T-helper 9 cell (primary cell): Measurements from ENCODE around the gene ARHGAP35.
"Not testable (repeated sequence)": the region's sequence is repeated elsewhere in the genome, so short reads cannot be mapped to it uniquely, and the experiment has no call there.

Experiments
- DNase-seq: peaks from one replicate; pipeline ENCODE4 v3.0.0-alpha.2; 2020

The ARHGAP35 gene

DNA sequence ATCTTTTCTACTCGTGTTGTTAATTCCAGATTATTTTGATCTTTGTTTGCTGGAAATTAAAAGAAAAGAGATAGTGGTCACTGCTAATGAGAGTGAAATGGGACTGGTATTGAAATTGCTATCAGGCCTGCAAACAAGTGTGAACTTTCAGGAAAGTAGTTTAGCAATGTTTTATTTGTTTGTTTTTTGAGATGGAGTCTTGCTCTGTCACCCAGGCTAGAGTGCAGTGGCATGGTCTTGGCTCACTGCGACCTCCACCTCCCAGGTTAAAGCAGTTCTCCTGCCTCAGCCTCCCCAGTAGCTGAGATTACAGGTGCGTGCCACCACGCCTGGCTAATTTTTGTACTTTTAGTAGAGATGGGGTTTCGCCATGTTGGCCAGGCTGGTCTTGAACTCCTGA is 10.4 kb downstream of the ARHGAP35 start:
- DNase-seq = not testable (repeated sequence)

DNA sequence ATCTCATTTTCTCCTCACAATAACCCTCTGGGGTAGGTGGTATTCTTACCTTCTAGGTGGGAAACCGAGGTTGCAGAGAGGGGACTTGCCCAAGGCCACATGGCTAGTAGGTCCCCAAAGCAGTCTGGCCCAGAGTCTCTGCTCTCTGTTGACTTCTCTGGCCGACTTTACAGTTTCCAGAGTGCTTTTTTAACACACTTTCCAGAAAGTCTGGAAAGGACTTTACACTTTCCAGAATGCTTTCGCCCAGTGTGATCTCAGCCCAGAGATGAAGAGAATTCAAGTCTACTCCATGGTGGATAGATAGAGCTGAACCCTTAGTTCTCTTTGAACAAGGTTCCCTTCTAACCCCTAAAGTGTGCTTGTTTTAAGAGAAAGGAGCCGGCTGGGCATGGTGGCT is 12.2 kb downstream of the ARHGAP35 start:
- DNase-seq = no peak

DNA sequence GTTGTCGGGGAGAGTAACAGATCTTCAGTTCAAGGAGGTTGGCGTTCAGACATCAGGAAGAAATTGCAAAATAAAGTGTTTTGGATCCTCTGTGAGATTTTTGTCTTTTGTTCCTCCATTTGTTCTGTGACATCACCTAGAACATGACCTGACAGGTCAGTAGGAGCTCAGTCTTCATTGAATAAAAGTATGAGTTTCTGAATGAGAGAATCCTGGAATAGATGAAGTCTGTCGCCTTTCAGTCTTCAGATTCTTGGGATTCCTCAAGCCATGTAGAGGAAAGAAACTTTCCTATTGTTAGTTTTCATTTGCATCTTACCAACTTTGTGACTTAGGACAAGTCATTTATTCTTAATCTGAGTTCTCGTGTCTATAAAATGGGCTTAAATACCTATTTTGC is 14.4 kb downstream of the ARHGAP35 start:
- DNase-seq = no peak

DNA sequence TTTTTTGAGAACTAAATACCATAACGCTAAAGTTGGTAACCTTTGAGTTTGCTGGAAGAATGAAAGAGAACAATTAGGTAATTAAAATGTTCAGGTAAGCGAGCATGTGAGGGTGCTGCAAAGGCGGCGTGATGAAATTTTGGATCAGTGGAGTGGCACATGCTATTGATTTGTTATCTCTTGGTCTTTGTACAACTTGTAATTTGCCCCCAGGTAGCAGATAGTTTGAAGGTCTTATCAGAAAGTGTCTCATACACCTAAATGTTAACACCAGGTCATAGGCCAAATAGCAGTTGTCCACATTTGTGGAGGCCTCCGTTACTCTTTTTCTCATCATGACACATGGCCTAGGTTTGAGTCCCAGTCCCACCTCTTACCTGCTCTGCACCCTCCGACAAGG is 14.9 kb downstream of the ARHGAP35 start:
- no peak for DNase-seq

DNA sequence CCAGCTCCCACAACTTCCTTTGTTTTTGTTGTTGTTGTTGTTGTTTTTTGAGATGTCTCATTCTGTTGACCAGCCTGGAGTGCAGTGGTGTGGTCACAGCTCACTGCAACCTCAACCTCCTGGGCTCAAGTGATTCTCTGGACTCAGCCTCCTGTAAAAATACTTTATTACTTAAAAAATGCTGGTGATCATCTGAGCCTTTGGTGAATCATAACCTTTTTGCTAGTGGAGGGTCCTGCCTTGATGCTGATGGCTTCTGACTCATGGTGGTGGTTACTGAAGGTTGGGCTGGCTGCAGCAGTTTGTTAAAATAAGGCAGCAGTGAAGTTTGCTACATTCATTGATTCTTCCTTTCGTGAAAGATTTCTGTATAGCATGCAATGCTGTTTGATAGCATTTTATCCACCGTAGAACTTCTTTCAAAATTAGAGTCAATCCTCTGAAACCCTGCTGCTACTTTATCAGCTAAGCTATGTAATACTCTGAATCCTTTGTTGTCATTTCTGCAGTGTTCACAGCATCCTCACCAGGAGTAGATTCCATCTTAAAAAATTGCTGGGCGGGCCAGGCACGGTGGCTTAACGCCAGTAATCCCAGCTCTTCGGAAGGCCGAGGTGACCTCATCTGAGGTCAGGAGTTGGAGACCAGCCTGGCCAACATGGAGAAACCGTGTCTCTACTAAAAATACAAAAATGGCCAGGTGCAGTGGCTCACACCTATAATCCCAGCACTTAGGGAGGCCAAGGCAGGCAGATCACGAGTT is 18.0 kb downstream of the ARHGAP35 start:
- no peak for DNase-seq

DNA sequence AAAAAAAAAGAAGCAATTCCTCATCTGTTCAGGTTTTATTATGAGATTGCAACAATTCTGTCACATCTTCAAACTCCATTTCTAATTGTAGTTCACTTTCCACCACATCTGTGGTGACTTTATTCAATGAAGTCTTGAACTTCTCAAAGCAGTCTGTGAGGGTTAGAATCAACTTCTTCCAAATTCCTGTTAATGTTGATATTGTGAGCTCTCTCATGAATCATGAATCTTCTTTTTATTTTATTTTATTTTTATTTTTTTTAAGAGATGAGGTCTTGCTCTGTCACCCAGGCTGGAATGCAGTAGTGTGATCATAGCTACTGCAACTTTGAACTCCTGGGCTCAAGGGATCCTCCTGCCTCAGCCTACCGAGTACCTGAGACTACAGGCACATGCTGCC is 19.6 kb downstream of the ARHGAP35 start:
- no peak for DNase-seq

DNA sequence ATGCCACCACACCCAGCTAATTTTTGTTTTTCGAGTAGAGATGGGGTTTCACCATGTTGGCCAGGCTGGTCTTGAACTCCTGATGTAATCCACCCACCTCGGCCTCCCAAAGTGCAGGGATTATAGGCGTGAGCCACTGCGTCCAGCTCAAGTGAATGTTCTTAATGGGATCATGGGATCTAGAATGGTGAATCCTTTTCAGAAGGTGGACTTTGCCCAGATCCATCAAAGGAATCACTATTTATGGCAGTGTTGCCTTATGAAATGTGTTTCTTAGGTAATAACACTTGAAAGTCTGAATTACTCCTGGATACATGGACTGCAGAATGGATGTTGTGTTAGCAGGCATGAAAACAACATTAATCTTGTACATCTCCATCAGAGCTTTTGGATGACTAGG is 20.3 kb downstream of the ARHGAP35 start:
- DNase-seq = no peak

DNA sequence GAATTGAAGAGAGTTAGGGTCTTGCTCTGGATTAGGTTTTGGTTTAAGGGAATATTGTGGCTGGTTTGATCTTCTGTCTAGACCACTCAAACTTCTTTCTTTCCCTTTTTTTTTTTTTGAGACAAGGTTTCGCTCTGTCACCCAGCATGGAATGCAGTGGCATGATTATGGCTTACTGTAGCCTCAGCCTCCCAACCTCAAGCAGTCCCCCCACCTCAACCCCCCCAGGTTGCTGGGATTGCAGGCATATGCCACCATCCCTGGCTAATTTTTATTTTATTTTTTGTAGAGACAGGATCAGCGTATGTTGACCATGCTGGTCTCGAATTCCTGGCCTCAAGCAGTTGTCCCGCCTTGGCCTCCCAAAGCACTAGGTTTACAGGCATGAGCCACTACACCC is 21.2 kb downstream of the ARHGAP35 start:
- DNase-seq = no peak

DNA sequence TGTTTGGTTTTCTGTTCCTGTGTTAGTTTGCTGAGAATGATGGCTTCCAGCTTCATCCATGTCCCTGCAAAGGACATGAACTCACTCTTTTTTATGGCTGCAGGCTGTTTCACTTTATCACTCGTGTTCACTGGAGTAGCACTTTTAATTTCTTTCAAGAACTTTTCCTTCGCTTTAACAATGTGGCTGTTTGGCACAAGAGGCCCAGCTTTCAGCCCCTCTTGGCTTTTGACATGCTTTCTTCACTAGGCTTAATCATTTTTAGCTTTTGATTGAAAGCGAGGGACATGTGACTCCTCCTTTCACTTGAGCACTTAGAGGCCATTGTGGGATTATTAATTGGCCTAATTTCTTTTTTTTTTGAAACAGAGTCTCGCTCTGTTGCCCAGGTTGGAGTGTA is 22.0 kb downstream of the ARHGAP35 start:
- DNase-seq = not testable (repeated sequence)

DNA sequence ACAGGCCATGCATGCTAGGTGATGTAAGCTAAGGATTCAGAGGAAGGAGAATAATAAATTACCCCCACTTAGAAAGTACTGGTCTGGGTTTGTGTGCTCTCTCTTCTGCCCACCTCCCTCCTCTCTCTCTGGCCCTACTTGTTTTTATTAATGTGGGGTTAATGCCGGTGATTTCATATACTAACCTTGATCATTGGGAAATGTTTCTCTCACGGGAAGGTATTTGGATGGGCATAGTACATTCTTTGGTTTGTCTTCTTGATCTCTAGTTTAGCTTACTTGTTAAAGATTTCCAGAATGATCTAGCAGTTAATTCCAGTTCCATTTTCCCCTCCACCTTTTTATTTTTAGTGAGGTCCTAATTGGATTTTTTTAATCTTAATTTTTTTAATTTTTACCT is 24.6 kb downstream of the ARHGAP35 start:
- no peak for DNase-seq

DNA sequence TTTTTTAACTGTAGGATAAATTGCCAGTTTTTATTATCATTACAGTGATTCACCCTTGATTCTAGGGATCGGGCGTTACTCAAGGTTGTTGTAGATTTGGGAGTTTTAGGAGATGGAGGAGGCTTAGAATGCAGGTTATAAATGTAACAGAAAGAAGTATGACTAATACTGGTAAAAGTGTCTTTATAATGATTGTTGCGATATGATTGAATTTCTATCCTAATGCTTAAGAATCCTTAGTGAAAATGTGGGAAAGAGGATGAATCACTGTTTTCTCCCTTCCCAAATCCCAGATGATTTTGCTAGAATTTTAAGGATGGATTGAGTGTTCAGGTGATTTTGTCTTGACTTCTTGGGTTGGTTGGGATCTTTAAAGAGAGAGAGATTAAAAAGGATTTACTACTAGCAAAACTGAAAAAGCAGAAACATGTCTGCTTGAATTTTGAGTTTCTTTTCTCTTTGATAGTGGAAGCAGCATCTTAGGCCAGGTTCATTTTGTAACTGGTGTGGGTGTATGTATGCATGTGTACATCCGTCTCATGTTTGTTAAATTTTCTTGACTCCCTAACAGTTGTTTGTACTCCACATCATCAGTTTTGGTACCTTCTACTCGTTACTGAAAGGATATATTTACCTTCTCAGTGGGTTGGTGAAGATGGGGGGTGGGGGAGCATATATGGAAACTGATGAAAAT is 25.9 kb downstream of the ARHGAP35 start:
- no peak for DNase-seq

DNA sequence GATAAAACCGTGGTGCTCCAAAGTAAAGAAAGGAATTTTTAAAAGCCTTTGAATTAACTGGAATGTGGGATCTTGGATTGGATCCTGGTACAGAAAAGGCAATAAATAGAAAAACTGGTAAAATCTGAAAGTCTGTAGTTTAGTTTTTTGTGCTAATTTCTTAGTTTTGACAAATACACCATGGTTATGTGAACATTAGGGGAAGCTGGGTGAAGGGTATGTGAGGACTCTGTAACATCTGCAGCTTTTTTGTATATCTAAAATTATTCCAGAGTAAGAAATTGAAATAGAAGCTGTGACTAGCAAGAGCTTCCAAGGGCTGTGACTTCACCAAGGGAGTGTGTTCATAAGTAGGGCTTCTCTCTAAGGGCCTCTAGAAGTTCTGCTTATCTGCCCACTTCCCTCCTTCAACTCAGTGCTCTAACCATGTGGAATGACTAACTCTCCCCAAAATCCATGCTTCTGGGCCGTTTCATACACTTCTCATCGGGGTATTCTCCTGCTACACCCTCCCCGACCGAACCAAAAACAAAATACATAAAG is 26.5 kb downstream of the ARHGAP35 start:
- no peak for DNase-seq

DNA sequence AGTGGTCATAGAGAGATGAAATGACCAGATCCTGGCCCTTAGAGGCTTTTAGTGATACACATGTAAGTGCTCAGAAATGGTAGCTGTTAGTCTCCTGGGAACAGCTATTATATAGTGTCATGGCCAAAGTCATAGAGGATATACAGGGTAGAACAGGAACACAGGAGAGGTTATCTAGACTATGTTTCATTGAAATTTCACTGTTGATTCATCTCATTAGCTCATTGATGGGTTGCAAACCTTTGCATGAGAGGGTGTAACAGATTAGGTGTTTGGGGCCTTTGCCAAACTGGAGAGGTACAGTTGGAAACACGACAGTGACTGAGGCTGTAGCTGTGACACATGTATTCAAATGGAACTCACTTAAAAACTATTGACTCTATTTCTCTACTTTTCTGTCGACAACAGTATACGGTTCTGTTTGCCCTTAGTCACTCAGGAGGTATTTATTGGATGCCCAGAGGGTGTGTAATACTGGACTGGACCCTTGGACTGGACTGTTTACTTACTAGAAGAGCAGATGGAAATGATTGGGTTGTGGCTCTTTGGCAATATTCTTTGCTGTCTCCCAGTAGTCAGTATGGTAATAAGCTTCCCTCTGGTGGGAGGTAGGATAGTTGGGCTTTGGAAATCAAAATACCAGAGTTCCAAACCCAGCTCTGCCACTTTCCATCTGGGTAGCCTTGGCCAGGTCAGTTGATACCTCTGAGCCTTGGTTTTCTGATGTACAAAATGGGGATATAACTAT is 29.8 kb downstream of the ARHGAP35 start:
- DNase-seq = no peak

DNA sequence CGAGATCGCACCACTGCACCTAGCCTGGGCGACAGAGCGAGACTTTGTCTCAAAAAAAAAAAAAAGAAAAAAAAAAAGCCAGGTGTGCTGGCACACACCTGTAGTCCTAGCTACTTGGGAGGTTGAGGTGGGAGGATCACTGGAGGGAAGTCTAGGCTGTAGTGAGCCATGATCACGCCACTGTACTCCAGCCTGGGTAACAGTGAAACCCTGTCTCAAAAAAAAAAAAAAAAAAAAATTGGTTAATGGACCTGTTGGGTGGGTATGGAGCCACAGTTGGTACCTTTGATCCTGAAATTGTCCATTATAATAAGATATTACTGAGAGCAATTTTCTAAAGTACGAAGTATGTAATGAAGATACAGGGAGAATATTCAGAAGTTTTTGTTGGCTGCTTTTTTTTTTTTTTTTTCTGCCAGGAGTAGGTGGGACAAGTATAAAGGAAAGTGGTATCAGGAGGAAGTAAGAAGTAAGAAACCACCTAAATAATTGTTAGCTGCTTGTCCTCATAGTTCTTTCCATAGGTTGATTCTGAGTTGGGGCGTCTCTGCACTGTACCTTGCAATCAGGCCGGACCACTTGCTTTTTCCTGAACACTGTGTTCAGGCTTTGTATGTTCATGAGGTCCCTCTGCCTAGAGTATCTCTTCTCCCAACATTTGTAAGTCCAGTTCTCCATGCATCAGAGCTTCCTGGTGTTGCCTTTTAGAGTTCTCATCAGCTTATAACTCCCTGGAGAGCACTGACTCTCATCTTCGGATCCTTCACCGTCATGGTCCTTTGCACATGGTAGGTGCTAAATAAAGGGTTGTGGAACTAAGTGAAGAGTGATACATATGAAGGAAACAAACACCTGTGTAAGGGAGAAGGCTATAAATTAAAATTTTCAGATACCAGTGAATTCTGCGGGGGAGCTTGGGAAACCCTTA is 31.7 kb downstream of the ARHGAP35 start:
- DNase-seq = no peak

DNA sequence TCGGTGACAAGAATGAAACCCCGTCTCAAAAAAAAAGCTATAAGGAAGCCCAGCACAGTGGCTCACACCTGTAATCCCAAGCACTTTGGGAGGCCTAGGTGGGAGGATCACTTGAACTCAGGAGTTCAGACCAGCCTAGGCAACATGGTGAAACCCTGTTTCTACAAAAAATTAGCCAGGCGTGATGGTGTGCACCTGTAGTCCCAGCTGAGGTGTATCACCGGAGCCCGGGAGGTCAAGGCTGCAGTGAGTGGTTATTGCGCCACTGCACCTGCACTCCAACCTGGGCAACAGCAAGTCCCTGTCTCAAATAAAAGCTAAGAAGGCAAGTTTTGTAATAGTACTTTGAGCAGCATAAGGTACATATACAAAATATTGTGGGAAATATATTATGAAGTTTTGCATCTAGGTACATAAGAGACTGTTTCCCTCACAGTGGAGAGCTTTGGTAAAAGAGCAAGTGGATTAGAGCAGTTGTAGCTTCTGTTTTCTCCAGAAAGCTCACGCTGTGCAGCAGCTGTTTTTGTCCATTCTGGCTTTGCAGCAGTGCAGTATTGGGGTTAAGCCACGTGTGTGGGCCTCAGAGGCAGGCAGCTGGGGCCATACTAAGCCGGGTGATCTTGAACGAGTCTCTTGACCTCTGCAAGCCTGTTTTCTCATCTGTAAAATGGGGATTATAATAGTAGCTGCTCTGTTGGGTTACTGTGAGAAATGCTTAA is 35.4 kb downstream of the ARHGAP35 start:
- no peak for DNase-seq

DNA sequence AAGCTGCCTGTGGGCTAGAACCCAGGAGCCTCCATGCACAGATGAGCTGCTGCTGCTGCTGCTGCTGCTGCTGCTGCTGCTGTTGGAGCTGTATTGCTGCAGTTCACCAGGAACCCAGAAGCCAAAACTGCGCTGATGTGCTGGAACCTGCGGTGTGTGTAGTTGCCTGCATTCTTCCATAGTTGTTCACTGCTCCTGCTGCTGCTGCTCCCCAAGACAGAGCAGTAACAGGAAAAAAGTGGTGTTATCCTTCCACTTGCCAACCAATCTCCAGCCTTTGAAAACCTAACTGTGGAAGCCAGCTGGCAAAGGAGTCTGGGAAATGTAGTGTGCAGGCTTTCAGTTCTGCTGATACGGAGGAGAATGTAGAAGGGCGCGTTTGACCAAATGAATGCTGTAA is 37.9 kb downstream of the ARHGAP35 start:
- DNase-seq = no peak

DNA sequence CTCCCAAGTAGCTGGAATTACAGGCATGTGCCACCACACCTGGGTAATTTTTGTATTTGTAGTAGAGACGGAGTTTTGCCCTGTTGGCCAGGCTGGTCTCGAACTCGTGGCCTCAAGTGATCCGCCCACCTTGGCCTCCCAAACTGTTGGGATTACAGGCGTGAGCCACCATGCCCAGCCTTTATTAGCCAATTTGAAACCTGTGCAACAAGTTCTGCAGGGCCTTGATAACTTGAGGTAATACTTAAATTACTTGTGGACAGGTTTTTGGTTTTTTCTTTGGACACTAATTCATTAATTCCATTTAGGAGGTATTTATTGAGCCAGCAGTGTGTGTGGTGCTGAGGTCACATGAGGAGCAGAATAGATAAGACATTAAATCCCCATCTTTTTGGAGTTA is 39.5 kb downstream of the ARHGAP35 start:
- no peak for DNase-seq

DNA sequence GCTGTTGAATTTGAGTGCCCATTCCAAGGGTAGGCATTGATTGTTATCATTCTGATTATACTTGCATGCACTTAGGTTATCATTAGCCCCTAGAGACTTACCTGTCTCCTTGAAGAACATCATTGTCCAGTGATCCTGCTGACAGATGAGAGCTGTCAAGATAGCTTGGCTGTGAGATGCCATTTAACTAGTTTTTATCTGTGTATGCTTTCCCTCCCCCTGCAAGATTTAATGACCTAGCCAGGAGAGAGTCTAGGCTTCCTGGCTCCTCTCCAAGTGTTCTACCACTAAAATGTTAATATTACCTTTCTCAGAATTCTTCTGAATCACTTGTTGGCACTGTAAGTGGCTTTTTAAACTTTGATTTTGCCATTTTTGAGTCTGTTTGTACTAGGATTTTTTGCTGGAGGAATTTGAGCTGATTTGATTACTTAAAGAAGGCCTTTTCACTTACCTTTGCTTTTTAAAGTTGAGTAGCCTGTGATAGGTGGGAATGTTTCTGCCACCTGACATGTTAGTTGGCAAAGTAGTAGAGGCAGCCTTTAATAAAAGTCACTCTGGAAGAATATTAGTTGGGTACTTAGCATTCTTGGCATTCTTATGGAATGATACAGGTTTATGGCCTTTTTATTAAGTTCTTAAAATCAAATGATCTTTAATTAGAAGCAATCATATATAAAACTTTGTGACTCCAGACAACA is 41.1 kb downstream of the ARHGAP35 start:
- no peak for DNase-seq

DNA sequence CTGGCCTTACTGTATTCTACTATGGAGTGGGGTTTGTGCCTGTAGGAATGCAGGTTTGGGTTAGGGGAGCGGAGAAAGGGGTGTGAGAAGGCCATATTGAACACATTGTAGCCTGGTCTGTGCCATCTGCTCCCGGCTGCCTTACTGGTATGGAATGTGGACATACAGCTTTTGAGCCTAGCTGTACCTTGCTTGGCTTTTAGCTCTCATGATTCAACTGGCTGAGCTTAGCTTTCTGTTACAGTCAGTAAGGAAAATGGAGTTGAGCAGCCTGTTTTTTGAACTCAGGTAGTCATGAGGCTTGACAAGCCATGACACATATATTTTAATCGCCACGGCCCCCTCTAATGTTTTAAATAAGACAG is 41.6 kb downstream of the ARHGAP35 start:
- DNase-seq = no peak

DNA sequence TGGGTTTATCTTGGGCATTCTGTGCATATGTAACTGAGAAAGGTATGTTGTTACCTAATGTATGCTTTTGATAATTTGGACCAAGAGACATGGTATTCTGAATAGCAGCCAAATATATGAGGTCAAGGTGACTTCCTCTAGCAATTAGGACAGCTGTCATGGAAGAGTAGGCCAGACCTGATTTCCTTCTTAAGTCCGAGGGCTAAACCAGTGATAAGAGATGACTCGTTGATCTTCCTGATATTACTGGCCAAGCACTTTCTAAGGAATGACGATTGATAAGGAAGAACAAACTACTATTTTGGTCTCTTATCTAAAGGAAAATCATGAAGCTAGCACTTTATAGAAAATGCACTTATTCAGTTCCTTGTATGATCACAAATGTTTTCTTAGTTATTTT is 42.7 kb downstream of the ARHGAP35 start:
- no peak for DNase-seq
